GM21529 (cell line): Measurements from ENCODE around the gene KRT2.

Experiments used
- ATAC-seq: cut with Tn5 transposase; IDR thresholded peaks from one replicate; pipeline ENCODE4 v1.9.1; 2021; ENCODE audit not compliant: unreplicated experiment

KRT2 gene

GRCh38 chr12:52651726-52652261 lies at the start of gene KRT2:
Gene KRT2 (minus strand): TSS chr12:52652211. CDS start chr12:52652142, 69 bp downstream.
- ATAC-seq: no peak

DNA sequence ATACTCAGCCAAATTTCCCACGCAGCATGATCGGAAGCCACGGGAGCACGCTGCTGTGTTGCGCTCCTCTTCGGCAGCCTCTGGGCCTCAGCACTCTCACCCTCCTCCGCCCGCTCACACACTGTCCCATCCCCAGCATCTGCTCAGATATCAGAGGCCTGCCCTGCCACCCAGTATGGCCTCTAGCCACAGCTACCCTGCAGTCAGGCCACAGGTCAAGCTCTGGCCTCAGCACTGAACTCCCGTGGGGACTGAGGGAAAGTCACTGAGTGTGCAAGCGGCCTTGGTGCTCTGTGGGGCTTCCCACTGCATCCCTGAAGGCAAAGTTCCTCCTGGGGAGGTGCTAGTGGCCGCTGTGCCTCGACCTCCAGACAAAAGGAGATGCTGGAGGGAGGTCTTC lies 49.3 kb upstream of the KRT2 start:
- ATAC-seq: no peak

GRCh38 chr12:52699960-52700359 lies 47.9 kb upstream of the KRT2 start:
- ATAC-seq: no peak

DNA sequence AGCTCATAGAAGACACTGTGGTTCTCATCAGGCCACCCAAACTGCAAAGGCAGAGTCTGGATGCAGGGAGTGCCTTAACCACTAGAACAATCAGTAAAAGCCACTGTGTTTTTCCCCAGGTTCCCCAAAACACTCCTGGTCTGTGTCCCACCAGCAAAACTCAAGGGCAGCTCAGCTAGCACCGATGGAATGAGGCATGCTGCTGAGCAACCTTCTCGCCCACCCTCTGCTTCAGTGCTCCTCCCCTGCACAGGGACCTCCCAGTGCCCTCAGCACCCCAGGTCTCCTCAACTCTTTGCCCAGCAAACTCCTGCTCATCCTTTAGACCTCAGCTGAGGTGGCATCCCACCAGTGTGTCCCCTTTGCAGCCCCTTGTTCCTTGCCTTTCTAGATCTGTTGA lies 47.4 kb upstream of the KRT2 start:
- no peak for ATAC-seq

DNA sequence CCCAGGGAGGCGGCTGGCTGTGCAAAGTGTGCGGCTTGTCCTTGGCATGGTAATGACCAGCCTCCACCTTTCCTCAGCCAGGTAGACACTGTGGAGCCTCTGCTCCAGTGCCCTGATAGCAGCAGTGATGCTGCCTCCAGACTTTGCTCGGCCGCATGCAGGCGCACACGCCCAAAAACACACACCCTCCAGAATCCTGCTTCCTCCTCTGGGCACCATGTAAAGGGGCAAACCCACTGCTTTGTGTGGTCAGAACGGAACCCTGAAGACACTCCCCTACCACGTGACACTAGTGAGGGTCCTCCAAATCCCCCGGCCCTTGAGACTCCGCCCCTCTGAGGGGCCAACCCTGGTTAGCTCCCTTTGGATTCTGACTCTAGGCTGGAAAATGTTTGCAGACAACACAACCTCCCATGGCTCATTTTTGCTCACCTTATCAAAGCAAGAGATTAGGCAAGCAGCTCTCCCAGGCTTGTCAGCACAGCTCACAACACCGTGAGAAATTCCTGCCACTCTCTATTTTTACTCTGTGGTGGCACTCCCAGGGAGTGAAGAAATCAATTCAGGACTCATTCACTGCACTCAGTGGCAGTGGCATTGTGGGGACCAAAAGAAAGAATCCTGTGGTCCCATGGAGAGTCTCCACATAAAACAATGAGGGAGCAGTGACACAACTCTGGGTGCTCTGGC lies 46.8 kb upstream of the KRT2 start:
- ATAC-seq: no peak

GRCh38 chr12:52697058-52697582 lies 45.1 kb upstream of the KRT2 start:
- ATAC-seq: no peak

GRCh38 chr12:52696588-52696987 lies 44.6 kb upstream of the KRT2 start:
- ATAC-seq: no peak

- ATAC-seq: no peak
Measured at GRCh38 chr12:52695039-52695438, 43.0 kb upstream of the KRT2 start.

DNA sequence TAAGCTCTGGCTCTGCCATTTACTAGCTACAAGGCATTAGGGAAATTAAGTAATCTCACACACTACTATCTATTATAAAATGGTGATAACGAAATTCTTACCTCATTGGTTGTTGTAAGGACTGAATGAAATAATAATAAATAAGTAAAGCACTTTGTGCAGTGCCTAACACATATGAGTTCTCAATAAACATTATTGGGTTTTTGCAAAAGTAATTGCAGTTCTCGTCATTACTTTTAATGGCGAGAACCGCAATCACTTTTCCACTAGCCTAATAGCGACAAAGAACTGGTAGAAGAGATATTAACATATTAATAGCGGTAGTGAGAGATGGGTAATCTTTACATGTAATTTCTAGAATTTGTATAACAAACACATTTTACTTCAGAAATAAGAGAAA lies 42.1 kb upstream of the KRT2 start:
- ATAC-seq: no peak

GRCh38 chr12:52693261-52693660 lies 41.2 kb upstream of the KRT2 start:
- ATAC-seq: no peak

DNA sequence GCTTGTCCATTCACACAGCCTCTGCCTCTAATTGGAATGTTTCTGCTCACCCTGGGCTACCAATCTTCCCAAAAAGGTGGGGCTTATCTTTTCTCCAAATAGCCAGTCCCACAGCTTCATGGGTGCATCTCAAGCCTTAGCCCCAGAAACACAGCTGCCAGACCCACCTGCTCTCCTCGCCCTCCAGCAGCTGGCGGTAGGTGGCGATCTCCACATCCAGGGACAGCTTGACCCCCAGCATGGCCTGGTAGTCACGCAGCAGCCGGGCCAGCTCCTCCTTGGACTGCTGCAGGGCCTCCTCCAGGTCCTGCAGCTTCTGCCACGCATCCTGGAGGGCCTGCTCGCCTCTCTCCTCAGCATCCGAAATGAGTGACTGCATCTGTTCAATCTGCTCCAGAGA lies 40.2 kb upstream of the KRT2 start:
- no peak for ATAC-seq

DNA sequence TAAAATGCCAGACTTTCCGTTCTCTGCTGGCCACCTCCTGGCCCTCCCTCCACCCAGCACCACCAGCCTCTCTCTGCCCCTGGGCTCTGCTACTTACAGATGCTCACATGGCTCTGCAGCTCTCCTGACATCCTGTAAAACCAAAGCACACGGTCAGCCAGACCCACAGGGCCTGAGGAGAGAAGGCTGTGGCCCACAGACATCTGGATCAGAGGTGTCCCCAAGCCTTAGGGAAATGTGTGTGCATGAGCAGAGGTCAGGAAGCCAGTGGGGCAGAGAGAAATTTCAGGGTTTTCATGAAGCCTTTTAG lies 39.8 kb upstream of the KRT2 start:
- ATAC-seq: no peak

- no peak for ATAC-seq
Measured at GRCh38 chr12:52691076-52691840, 39.2 kb upstream of the KRT2 start.

- ATAC-seq: no peak
Measured at GRCh38 chr12:52690351-52691075, 38.5 kb upstream of the KRT2 start.

- no peak for ATAC-seq
Measured at GRCh38 chr12:52689936-52690335, 37.9 kb upstream of the KRT2 start.

GRCh38 chr12:52689239-52689638 lies 37.2 kb upstream of the KRT2 start:
- no peak for ATAC-seq

GRCh38 chr12:52688481-52688880 lies 36.5 kb upstream of the KRT2 start:
- ATAC-seq: no peak

GRCh38 chr12:52687497-52688385 lies 35.7 kb upstream of the KRT2 start:
- ATAC-seq: no peak

- no peak for ATAC-seq
Measured at GRCh38 chr12:52686756-52687487, 34.9 kb upstream of the KRT2 start.

DNA sequence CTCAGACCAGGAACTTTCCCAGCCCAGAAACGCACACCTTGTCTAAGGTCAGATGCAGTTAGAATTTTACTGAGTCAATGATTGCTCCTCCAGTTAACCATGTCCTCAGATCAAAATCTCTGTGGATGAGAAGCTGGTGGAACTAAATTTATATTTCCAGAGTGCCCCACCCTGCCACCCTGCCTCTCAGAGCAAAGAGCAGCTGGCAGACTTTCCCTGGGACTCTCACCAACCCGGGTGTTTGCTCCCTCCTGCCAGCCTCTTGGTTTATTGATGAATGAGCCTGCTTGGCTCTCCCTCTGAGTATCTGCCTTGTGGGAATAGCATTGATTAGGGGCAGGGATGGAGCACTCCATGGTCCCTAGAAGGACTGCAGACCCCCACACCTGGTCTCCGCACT lies 34.1 kb upstream of the KRT2 start:
- ATAC-seq: no peak
